HG02759 (cell line): ENCODE results near the gene MS4A15.

Experiments
- ATAC-seq: cut with Tn5 transposase; IDR thresholded peaks from one replicate; pipeline ENCODE4 v1.9.1; 2021; ENCODE audit warnings: mild to moderate bottlenecking, moderate library complexity; ENCODE audit not compliant: unreplicated experiment

Gene MS4A15

GRCh38 chr11:60776167-60776566, 19.5 kb downstream of the MS4A15 start:
- no peak for ATAC-seq

- ATAC-seq, result no peak
Measured at GRCh38 chr11:60777106-60777505, 20.4 kb downstream of the MS4A15 start.

DNA sequence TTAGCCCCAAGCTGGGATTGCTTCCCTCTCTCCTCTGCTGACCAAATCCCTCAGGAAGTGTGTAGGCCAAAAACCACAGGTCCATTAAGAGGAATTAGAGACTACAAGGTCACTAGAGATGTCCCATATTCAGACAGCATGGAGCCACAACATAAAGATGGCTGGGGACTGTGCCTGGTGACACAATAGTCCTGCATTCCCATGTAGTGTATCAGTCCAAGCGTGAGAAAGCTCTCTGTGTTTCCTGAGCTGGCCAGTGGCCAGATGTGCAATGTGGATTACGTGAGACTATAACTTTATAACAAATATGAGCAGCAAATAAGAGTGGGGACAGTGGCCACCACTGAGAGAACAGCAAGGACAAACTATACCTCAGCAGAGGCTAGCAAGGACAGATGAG, 20.9 kb downstream of the MS4A15 start:
- no peak for ATAC-seq

DNA sequence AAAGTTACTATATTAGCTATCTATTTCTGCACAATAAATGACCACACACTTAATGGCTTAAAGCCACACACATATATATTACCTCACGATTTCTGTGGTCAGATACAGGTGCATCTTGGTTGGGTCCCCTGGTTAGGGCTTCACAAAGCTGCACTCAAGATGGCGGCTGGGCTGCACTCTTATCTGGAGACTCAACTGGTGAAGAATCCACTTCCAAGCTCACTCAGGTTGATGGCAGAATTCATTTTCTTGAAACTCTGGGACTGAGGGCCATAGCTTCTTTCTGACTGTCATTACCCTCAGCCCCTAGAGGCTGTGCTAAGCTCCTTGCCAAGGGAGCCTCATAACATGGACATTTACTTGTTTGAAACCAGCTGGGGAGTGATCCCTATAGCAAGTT, 23.4 kb downstream of the MS4A15 start:
- no peak for ATAC-seq

DNA sequence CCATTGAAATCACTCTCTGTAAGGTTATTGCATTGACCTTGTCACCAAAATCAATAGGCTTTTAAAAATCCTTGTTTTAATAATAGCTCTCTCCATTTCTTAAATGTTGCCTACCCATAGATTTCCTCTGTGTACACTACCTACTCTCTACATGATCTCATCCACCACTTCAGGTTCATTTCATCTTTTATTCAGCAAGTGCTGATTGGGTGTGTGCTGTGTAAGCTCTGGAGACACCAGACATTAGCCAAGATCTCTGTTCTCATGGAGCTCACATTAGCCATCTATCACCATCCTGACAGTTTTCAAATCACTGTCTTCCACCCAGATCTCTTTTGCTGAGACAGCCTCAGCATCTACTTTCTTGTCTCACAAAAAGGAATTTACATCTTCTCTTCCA, 24.1 kb downstream of the MS4A15 start:
- ATAC-seq, result no peak

DNA sequence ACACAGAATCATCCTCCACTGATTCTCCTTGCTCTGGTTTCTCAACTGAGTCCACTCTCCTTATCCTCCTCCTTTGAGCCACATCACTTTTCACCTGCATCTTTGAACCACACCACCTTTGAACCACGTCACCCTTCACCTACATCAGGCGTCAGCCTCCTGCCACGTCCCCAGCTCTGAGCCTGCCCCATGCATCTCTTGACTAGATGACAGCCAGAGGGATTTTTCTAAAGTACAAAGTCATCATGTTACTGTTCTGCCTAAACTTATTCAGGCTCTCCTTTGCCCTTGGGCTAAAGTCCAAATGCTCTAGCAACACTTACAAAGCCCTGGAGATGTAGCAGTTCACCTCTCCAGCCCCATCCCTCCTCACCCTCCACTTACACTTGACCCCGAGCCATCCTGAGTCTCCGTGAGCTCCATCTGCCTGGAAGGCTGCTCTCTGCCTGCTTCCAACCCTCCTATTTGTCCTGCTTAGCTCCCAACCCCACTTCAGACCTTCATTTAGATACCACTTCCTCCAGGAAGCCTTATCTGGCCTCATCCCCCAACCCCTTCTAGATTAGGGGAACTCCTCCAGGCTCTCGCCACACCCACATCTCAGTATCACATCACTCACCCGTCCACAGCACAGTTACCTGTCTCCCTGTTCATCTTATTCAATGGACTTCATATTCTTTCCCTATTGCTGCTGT, 24.8 kb downstream of the MS4A15 start:
- ATAC-seq, result no peak

- no peak for ATAC-seq
Measured at GRCh38 chr11:60781981-60782316, 25.3 kb downstream of the MS4A15 start.

DNA sequence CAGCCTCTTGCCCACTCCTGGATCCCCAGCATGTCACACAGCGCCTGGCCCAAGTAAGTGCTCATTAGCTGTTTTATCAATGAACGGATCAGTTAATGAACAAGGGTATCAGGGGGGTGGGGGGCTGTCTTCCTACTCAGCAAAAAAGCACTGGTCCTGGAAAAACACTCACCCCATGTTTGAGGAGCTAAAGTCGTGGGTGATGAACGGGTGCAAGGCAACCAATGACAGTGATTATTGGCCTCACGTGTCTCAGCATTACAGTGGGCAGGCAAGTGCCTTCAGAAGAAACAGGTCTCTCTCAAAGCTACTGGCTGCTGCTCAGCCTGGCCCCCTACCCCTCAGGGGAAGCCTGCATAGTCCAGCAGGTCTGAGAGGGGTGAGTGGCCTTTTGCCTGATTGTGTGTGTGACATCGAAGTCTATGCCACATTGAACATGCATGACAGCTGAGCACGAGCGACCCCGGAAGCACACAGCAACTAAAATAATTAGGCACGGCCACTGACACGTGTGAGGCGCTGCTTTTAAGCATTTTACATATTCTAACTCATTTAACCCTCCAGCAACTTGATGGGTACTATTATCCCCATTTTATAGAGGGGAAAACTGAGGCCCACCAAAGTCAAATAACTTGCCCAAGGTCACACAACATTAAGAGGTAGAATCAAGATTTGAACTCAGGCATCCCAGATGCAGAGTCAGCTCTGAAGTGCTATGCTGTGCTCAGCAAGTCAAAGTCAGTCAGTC, 25.9 kb downstream of the MS4A15 start:
- no peak for ATAC-seq

DNA sequence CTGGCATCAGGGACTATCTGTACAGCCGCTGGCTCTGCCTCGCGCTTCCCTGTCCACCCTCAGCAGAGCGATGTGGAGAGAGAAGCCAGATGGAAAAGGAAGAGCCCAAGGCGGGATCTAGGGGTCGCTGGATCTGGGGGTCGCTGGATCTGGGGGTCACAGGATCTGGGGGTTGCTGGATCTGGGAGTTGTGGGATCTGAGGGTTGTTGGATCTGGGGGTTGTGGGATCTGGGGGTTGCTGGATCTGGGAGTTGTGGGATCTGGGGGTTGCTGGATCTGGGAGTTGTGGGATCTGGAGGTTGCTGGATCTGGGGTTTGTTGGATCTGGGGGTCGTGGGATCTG, 26.4 kb downstream of the MS4A15 start:
- no peak for ATAC-seq

DNA sequence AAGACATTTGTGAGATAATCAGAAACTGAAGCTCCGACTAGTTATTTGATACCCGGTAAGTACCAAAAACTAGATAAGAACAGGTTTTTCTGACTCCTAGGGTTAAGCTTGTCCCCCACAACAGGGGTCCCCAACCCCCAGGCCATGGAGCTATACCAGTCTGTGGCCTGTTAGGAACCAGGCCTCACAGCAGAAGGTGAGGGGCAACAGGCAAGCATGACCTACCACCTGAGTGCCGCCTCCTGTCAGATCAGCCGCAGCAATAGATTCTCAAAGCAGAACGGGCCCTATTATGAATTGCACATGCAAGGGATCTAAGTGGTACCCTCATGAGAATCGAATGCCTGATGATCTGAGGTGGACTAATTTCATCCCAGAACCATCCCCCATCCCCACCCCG, 27.2 kb downstream of the MS4A15 start:
- no peak for ATAC-seq

- ATAC-seq, result no peak
Measured at GRCh38 chr11:60785136-60785535, 28.5 kb downstream of the MS4A15 start, which contains the start of gene MS4A10. Gene MS4A10, plus strand, starts transcription at chr11:60785333. Its CDS starts 5,003 bp downstream, at chr11:60790336.

DNA sequence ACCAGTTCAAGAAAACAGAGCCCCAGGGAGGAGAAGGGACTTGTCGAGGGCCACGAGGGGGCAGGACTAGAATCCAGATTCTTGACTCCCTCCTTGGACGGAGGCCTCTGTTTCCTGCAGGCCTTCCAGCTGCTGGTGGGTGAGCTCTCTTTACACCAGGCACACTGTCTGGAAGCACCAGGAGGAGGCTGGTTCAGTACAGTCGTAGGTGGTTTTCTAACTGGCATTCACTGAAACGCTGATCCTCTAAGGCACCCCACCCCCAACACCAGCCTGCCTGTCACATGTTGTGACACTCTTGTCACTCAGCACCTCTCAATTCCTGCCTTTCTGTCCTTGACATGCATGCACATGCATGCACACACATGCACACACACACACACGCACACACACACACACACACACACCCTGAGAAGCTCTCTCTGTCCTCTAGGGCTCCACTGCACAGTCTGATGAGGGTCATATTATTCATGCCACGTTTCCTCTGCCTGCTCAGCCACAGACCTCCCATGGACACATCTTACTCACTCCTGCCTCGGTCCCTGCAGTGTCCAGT, 29.2 kb downstream of the MS4A15 start:
- ATAC-seq, result no peak

- ATAC-seq, result no peak
Measured at GRCh38 chr11:60786811-60787567, 30.3 kb downstream of the MS4A15 start.

DNA sequence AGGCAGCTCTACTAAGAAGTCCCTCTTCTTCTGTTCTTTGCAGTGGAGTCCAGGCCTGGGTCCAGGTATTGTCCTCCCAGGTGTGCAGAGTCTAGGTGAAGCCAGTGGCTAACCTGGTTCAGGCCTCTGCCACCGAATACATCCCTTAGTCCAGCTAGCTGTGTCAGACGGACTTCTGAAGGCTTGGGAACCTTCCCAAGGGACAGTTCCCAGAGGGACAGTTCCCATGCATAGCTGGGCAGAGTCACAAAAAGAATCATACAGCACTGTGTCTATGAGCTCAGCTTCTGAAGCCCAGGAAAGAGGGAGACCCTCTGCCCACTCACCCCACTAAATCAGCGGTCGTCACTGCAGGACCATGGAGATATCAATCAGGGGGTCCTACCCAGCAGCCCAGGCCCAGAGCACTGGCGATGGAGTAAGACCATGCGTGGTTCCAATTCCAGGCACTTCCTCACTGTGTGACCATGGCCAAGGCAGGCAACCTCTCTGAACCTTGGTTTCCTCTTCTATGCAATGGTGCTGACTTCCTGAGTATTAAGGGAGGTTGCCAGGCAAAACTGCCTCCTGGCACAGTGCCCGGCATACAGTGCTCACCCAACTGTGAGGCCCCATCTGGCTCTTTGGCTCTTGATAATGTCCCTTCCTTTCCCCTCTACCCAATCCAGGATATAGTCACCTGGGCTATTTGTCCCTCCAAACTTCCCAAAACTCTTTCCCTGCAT, 31.9 kb downstream of the MS4A15 start:
- no peak for ATAC-seq

- ATAC-seq, result no peak
Measured at GRCh38 chr11:60790726-60791125, 34.1 kb downstream of the MS4A15 start.

- no peak for ATAC-seq
Measured at GRCh38 chr11:60791153-60791933, 34.7 kb downstream of the MS4A15 start.

DNA sequence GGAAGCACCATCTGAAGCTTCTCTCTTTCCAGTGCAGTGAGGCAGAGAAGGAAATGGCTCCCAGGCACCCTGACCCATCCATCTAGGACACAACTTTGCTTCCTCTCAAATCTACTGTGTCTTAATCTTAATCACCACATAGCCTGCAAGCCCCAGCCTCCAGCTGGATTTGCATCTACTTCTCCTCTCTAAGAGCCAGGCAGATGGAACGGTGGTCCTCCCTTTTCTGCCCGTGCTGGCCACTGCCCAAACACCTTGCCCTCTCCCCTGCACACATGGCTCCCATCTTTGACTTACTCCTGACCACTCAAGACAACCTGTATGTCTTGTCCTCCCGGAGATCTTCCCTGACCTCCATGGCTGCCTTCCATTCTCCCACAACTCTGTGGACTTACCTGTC, 35.9 kb downstream of the MS4A15 start:
- no peak for ATAC-seq

DNA sequence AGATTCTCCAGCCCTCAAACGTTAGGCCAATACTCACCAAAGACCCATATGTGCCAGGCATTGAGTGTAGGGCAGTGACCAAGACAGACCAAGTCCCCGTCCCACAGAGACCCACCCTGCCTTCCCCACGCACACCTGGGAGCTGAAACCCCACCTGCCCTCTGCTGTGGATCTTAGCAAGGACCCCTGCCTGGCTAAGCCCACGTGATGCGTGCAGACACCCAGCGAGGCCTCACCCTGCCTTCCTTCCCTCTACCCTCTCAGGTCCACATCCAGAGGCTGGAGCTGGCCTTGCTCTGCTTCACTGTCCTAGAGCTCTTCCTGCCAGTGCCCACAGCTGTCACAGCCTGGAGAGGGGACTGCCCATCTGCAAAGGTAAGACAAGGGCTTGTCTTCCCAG, 38.6 kb downstream of the MS4A15 start:
- no peak for ATAC-seq

DNA sequence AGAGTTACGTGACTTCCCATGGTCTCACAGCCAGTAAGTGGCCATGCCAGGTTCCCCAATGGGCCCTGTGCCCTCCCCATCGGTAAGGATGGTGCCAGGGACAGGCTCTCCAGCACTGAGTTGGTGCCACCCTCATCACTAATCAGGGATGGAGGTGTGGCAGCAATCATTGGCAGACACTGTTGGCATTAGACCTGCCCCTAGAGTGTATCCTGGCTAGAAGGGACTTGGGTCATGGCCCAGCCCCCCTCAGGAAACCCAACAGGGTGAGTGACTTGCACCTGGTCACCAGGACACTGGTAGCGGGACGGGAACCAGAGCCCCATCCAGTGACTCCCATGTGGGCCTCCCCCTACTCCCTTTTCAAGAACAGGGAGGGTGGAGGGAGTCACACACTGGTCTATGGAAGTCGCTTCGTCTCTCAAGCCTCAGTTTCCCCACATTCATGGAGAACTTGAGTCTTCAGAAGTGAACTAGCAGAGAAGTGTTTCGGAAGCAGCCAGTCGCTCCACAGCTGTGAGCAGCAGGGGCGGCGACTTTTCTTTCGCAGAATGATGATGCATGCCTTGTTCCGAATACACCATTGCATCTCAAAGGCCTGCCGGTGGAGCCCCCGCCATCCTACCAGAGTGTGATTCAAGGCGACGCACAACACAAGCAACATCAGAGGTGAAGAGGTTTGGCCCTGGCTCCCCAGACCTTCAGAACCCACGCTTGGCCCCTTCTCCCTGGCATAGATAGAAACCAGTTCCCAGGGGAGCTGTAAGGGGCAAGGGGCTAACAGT, 41.4 kb downstream of the MS4A15 start:
- ATAC-seq, result no peak

- no peak for ATAC-seq
Measured at GRCh38 chr11:60798631-60799030, 42.0 kb downstream of the MS4A15 start.
